ENCODE measurements around the gene DCAF6.

GRCh38 chr1:168092566-168093355 lies 156.3 kb downstream of the DCAF6 start:
- no peak for TF ChIP-seq POLR2A (IDR thresholded peaks at IDR 0.05)
- peak in 2 of 4 experiments; percentile 21 to 22 for TF ChIP-seq CTCF (IDR thresholded peaks at IDR 0.05)
- TF ChIP-seq POLR2AphosphoS5 (IDR thresholded peaks at IDR 0.05), result no peak

All from prostate gland (tissue), 2 donors.